H1 (cell line): ENCODE results near the gene IL13. TPM values are rescaled to one million over a fixed set of nuclear protein-coding genes. Genes with fewer than 3 reads are reported as not detected.

ENCODE experiments used
- BACH1 ChIP-seq: IDR thresholded peaks from 2 replicates; pipeline ENCODE4 v1.6.1; 2012; ENCODE audit warnings: low read length, improper control_type of control experiment
- BCL11A ChIP-seq, 2 experiments: IDR thresholded peaks; one replicate each; pipeline ENCODE4 v1.6.1; 2011; ENCODE audit warnings: low read depth in 2 of 2, low read length in 2 of 2, mild to moderate bottlenecking in 2 of 2
- EP300 ChIP-seq, 2 experiments: IDR thresholded peaks; 1 replicate in 1 of 2; 2 replicates in 1 of 2; pipeline ENCODE4 v1.6.1; 2011 to 2012; ENCODE audit warnings: low read depth in 2 of 2, low read length in 2 of 2, mild to moderate bottlenecking in 2 of 2, borderline replicate concordance in 1 of 2, inconsistent platforms in 1 of 2, moderate library complexity in 1 of 2
- KDM4A ChIP-seq: IDR thresholded peaks from one replicate; pipeline ENCODE4 v1.7.1; 2012; ENCODE audit warnings: low read depth, mild to moderate bottlenecking, moderate library complexity, low read length, inconsistent platforms; ENCODE audit not compliant: severe bottlenecking
- RFX5 ChIP-seq: IDR thresholded peaks from 2 replicates; pipeline ENCODE4 v1.6.1; 2011; ENCODE audit warnings: low read depth, low read length, improper control_type of control experiment, borderline replicate concordance
- SAP30 ChIP-seq: fragments of 300-600 bp; sonication (generic); IDR thresholded peaks from 2 replicates; pipeline ENCODE4 v1.7.1; 2012; ENCODE audit warnings: low read length, moderate library complexity, mild to moderate bottlenecking, inconsistent platforms; ENCODE audit not compliant: insufficient read depth, insufficient replicate concordance
- polyA plus RNA-seq, 7 experiments: library from polyadenylated mRNA; depleted of rRNA in 3 of 7; stranded (reverse) in 5 of 7; unstranded in 2 of 7; fragments of >200 nt in 5 of 7; fragments of 200-250 nt in 2 of 7; gene quantifications; 1 replicate in 5 of 7; 2 replicates in 1 of 7; 4 replicates in 1 of 7; pipeline versions ENCODE4 v1.2.1 to v1.2.3, GENCODE V29; 2011 to 2013; ENCODE audit warnings: missing spikeins in 2 of 7, mixed read lengths in 2 of 7
- total RNA-seq: library from RNA; stranded (reverse); fragmentation: NEBNext Ultra II Directional; extraction: Animal tissue kit (Norgen Biotek cat#: 25700); gene quantifications from 2 replicates; pipeline ENCODE4 v1.2.1, GENCODE V29; 2021
- TF ChIP-seq, protein P1 (sequence below): IDR thresholded peaks from 2 replicates; pipeline ENCODE4 v1.6.1; 2012; ENCODE audit warnings: low read length, inconsistent platforms

Gene IL13
- total and polyA plus RNA-seq, 2 of the 8 experiments (the other 6 are each of a cell fraction or from before 2014, with no cell fraction given) = not detected

DNA sequence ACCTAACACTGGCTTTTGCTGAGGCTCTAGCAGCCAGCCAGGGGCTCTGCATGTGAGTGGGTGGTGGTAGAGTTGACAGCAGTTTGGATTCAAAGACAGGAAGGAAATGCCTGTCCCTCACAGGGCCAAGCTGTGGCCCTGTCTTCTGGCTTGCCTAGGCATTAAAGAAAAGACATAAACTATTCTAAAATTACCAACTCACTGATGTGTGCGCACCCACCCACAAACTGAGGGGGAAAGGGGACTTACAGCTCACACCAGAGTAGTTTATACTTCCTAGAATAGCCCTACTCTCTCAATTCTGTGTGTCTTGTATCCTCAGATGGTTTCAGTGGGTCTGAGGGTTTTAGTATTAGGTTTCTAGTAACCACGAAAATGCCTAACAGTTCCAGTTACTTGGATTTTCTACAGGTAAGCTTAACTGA, 18.3 kb upstream of the IL13 start (continued):
- TF ChIP-seq KDM4A = no peak
- TF ChIP-seq, protein P1, sequence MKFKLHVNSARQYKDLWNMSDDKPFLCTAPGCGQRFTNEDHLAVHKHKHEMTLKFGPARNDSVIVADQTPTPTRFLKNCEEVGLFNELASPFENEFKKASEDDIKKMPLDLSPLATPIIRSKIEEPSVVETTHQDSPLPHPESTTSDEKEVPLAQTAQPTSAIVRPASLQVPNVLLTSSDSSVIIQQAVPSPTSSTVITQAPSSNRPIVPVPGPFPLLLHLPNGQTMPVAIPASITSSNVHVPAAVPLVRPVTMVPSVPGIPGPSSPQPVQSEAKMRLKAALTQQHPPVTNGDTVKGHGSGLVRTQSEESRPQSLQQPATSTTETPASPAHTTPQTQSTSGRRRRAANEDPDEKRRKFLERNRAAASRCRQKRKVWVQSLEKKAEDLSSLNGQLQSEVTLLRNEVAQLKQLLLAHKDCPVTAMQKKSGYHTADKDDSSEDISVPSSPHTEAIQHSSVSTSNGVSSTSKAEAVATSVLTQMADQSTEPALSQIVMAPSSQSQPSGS = no peak
- no peak for TF ChIP-seq RFX5
- TF ChIP-seq BACH1 = no peak
- no peak for TF ChIP-seq EP300 (IDR thresholded peaks at IDR 0.05; ENCODE audit: borderline replicate concordance in 1 of 2, low read depth in 2 of 2, low read length in 2 of 2)
- TF ChIP-seq SAP30 = no peak
- no peak for TF ChIP-seq BCL11A (IDR thresholded peaks at IDR 0.05; ENCODE audit: low read depth in 2 of 2, low read length in 2 of 2)
